Activated T-cell treated with anti-CD3 and anti-CD28 coated beads, Interleukin-2, amount 50 U/mL, for 48 hours (primary cell): ENCODE results near the gene PCSK9.

Experiments
- DNase-seq, 2 experiments: peaks; one replicate each; pipeline ENCODE4 v3.0.0-alpha.2; 2020

Gene PCSK9

DNA sequence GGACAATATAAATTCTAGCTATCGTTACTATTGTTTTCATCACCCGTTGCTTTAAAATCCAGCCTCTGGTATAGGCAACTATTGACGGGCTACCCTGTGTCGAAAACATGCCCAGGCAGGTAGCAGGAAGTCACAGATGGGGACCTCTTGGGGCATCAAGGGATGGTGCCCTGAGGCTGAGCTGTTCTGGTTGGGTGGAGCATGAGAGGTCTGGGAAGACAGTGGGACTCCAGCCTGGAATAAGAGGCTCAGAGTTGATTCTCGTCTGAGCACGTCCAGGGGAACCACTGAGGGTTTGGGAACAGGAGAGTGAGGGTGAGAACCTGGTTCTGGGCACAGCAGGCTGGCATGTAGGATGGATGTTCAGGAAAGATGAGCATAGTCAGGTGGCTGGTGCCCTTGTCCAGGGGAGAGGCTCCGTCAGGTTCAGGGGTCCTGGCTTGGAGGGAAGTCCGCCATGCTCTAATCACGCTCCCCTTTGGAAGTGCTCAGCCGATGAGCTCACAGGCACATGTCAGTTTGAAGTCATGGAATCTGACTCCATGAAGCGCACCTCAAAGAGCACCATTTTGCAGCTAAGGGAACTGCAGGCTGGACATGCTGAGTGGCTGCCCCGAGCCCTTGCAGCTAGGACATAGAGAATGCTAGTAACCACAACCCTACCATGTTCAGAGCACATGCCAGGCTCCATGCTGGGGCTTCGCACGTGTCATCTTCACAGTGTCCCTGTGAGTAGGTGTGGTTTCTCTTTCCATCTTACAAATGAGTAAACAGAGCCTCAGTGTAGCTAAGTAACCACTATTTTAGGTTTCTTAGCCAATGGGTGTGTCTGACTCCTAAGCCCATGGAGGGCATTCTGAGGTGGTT lies 21.0 kb downstream of the PCSK9 start:
- peak; percentile 38 to 48 for DNase-seq

DNA sequence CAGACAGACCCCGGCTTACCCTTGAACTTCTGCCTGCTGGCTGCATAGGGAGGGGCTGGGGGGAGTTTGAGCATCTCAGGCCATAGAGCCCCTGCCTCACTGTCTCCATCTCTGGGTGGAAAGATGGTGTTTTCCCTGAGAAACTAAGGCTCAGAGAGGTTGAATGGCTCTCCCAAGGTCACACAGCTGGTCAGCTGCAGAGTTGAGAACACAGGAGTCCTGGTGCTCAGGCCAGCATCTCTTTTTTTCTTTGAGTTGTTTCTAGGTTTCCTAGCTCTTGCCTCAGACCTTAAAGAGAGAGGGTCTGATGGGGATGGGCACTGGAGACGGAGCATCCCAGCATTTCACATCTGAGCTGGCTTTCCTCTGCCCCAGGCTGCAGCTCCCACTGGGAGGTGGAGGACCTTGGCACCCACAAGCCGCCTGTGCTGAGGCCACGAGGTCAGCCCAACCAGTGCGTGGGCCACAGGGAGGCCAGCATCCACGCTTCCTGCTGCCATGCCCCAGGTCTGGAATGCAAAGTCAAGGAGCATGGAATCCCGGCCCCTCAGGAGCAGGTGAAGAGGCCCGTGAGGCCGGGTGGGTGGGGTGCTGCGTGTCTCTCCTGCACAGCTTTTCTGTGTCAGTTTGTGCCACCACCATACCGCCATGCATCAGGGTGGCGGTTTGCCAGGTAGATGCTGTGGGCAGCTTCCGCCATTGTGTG lies 21.8 kb downstream of the PCSK9 start:
- DNase-seq: no peak

GRCh38 chr1:55061706-55062321 lies 22.5 kb downstream of the PCSK9 start:
- DNase-seq: no peak

- no peak for DNase-seq
Observed at GRCh38 chr1:55062801-55063576, 23.6 kb downstream of the PCSK9 start.

DNA sequence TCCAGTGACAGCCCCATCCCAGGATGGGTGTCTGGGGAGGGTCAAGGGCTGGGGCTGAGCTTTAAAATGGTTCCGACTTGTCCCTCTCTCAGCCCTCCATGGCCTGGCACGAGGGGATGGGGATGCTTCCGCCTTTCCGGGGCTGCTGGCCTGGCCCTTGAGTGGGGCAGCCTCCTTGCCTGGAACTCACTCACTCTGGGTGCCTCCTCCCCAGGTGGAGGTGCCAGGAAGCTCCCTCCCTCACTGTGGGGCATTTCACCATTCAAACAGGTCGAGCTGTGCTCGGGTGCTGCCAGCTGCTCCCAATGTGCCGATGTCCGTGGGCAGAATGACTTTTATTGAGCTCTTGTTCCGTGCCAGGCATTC lies 24.2 kb downstream of the PCSK9 start:
- DNase-seq: no peak

DNA sequence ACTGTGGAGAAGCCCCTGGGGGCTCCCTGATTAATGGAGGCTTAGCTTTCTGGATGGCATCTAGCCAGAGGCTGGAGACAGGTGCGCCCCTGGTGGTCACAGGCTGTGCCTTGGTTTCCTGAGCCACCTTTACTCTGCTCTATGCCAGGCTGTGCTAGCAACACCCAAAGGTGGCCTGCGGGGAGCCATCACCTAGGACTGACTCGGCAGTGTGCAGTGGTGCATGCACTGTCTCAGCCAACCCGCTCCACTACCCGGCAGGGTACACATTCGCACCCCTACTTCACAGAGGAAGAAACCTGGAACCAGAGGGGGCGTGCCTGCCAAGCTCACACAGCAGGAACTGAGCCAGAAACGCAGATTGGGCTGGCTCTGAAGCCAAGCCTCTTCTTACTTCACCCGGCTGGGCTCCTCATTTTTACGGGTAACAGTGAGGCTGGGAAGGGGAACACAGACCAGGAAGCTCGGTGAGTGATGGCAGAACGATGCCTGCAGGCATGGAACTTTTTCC lies 24.8 kb downstream of the PCSK9 start:
- DNase-seq: peak; percentile 34 to 42

- no peak for DNase-seq
Observed at GRCh38 chr1:55064861-55065263, 25.5 kb downstream of the PCSK9 start.

DNA sequence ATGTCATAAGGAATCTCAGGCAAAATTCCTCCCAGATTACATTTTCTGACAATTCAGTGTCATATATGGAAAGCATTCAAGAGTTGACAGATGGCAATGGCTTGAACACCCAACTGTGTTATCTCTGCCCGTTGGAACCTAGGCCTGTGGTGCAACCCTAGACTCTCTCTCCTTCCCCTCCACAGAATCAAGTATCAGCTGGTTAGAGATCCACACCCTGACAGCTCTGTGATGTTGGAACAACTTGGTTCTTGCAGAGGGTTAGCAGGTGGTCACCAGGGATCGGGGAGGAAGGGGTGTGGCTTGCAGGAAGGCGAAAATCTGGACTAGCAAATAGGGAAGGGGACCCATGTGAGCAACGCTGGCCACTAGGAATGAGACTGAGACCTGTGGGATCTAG lies 26.3 kb downstream of the PCSK9 start:
- DNase-seq: no peak

GRCh38 chr1:55067022-55067778 lies 27.9 kb downstream of the PCSK9 start:
- DNase-seq: peak in 1 of 2 experiments; percentile 9

DNA sequence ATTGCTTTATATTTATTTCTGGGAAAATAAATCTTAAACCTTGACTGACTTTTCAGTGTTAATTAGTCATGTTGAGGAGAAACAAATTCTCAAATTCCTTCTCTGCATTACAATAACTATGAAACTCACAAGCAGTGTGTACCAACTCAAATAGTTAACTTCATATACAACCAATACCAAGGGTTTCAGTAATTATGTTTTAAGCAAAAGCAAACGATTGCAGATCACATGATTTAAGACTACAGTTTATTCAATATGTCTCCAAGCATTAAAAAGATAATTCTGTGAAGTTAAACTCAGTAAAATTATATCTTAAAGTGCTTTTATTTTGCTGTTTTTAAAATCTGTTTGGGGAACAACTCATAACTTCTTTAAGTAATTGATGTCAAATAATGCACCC lies 28.6 kb downstream of the PCSK9 start:
- no peak for DNase-seq

GRCh38 chr1:55068638-55069037 lies 29.3 kb downstream of the PCSK9 start:
- no peak for DNase-seq

GRCh38 chr1:55069280-55069679 lies 29.9 kb downstream of the PCSK9 start:
- DNase-seq: peak in 1 of 2 experiments; percentile 10

GRCh38 chr1:55070293-55071164 lies 31.2 kb downstream of the PCSK9 start:
- DNase-seq: no peak

DNA sequence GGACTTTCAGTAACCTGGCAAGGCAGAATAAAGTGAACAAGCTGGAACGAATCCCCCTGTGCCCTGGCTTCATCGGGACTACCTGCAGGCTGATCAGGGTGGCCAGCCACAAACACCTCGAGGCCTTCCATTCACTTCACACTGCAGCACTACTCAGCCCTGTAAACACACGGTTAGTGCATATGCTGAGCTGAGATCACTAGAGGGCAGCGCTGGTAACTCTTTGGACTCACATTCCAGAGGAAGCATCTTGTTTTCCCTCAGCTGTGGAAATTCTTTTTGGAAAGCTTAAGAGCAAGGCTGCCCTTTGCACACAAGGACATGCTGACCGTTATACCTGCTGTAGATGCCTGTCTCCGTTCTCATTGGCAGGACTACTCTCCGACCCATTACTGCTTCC lies 32.1 kb downstream of the PCSK9 start:
- no peak for DNase-seq

DNA sequence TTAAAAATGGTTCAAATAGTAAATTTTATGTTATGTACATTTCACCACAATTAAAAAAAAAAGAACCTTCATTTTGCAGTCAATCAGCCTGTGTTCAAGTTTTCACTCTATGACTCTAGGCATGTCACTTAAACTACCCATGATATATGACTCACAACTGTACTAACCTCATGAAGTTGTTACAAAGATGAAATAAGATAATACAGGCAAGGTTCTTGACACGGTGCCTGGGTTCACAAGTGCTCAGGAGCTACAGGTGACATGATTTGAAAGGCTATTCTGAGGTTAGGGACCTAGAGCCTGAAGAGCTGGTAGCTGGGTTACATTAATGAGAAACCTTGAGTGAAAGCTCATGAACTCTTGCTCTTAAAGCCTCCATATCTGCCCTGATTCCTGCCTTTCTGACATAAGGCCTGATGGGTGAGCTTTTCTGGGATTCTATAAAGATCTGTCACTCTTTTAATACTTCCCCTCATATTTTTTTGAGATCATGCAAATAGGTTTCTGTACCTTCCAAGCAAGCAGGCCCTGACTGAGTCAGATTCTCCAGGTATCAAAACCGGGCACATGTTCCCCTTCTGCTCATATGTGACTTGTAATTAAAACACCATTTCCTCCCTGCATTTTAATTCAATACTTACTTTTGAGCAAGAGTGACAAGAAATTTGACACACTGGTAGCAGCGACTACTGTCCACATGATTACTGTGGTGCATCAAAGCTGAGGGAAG lies 34.0 kb downstream of the PCSK9 start:
- peak in 1 of 2 experiments; percentile 39 for DNase-seq

- DNase-seq: no peak
Observed at GRCh38 chr1:55074455-55074854, 35.1 kb downstream of the PCSK9 start.

- no peak for DNase-seq
Observed at GRCh38 chr1:55076356-55076755, 37.0 kb downstream of the PCSK9 start.

- no peak for DNase-seq
Observed at GRCh38 chr1:55078470-55078869, 39.1 kb downstream of the PCSK9 start.

DNA sequence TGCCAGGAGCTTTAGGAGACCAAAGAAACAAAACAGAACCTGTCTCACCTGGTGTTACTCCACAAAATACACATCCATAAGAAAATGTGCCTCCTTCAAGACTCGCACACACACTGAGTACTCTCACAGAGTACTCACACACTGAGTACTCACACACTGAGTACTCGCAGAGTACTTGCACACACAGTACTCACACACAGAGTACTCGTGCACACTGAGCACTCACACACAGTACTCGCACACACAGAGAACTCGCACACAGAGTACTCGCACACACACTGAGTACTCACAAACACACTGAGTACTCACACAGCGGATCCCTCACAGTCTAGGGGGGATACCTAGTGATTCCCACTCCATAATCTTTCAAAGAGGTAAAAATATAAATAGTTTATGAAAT lies 40.3 kb downstream of the PCSK9 start:
- no peak for DNase-seq

DNA sequence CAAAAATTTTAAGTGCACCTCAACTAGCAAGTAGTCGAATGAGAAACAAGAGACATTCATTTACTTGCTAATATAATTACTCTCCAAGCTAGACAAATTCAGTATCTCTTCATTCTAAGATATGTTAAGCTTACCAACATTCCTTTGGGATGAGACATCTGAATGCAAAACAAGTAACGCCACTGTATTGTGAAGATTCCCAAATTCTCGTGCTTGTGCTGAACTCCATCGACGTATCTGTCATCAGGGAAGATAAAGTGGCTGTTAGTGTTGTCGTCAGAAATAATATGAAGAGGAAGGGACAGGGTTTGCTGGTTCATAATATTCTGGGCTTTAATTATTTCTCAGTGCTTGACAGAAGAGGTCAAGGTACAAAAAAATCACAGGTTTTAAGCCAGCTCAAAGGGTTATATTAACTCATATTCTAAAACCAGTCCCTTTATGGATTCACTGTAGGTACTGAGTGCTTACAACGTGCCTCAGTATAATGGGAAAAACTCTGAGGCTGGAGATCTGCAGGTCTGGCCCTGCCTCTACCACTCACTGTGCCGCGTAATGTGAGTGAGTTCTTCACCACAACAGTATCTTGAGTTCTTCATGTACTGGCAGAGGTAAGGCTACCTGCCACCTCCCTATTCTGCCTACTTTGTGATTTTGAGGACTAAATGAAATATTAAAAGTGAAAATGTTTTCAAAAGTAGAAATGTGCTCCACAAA lies 42.0 kb downstream of the PCSK9 start:
- DNase-seq: no peak
